HG03066 (cell line): ENCODE measurements around the gene RAB11FIP4.

Experiments
- ATAC-seq: cut with Tn5 transposase; IDR thresholded peaks from one replicate; pipeline ENCODE4 v1.9.1; 2021; ENCODE audit warnings: low read depth; ENCODE audit not compliant: unreplicated experiment

Gene RAB11FIP4

DNA sequence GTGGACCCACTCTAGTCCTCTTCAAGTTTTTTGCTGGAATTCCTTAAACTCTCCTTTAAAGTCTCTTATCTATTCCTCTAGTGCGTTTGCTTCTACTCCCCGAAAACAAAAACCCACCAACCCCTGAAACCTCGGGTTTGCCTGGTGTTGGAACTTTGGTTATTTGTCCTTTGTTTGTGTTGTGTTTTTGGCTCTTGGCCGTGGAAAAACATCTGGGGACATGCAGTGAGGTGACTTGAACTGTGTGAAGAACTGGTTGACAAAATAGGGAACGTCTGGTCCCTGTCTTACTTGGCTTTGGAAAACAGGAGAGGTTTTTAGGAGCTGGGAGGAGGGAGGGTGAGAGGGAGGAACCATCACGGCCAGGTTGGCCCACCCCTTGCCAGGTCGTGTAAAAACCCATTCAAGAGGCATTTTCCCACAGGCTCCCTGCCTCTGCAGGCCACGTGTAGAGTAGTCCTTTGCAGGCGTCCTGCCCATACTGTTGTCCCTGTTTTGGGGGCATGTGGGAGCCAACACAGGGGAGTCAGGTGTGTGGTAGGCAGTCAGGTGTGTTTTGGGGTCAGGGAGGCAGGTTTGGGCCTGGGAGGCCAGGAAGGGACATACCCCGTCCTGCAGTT is 169.3 kb downstream of the RAB11FIP4 start:
- ATAC-seq: no peak

DNA sequence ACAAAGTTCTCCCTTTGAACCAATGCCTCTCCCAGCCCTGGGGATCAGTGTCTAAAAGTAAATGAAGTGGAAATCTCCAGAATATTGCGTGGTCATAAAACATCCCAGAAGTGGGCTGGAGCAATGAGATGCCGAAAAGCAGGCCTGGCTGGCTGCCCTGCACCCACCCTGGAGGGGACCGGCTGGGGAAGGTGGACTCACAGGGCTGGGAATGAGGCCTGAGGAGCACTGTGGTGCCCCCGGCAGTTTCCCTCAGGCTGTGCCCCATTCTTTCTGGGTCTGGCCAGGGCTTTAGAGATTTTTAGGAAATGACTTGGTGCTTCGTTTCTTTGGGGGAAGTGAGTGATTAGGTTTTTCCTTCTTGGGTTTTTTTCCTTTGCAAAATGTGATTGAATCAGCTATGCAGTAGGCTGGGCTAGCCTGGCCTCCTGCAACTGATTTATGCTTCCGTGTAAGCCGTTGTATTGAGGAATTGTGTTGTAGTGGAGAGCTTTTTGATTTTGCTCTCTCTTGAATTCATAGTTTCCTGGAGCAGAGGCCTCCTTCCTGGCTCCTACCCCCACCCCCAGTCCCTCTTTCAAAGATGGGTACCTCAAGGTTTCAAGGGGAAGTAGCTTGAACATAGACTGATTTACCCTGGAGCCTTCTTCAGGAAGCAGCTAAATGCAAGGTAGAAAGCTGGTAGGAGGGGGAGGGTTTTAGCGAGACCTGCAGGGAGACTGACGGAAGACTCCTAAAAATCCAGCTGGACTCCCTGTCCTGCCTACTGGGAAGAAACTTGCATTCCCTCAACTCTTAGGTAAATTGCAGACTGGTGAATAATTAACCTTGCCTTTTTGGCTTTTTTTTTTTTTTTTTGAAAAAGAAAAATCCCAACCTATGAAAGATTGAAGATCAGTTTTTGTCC is 170.2 kb downstream of the RAB11FIP4 start:
- no peak for ATAC-seq

DNA sequence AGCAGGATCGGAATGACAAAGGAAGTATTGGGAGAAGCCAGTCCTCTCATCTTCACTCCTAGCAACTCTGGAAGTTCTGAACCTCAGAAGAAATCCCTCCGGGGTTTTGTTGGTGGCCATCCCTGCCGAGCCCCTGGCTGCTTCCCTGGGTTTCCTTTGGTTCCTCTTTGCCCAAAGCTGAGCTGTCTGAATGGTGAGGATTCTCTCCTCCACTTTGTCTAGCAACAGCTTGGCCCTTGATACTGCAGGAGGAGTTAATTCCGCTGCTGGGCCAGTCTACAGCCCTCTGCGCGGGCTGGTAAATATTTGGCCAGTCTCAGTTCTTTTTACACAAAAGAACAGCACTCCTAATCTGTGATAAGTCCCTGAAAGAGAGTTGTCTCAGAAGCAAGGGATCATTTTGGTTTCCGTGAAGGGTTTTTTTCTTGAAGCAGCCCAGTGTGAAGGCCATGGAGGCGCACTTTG is 170.9 kb downstream of the RAB11FIP4 start:
- ATAC-seq: no peak

DNA sequence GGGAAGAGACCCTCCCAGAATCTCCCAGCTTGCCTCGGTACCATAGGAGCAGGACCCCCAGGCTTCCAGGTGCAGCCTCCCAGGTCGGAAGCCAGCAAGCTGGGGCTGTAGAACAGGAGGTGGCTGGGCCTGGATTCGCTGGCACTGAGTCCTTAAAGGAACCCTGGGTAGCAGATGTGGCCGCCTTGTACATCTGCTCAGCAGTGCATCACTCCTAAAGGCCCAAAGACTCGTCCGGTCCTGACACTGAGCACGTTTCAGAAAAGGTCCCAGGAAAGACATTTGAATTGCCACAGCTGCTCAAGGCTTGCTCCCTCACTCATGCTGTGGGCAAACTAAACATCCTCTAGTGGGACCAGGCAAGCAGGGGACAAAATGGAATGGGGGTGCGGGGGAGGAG is 172.8 kb downstream of the RAB11FIP4 start:
- no peak for ATAC-seq

DNA sequence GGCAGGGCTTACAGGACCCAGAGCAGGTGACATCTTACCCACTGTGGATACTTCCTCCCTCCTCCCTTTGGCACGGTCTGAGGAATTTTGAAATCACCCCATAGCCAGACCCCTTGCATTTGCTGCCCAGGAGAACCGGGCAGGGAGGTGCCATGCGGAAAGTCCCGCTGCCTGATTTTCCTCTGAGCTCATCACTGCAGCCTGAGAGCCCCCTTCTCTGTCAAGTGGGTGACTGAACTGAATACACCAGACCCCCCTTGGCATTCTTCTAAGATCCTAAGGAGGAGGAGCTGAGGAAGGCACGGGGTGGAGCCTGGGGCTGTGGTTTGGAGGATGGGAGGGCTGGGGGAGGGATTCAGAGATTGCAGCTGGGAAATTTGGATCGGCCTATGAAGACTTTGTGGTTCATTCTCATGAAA is 173.4 kb downstream of the RAB11FIP4 start:
- ATAC-seq: no peak

DNA sequence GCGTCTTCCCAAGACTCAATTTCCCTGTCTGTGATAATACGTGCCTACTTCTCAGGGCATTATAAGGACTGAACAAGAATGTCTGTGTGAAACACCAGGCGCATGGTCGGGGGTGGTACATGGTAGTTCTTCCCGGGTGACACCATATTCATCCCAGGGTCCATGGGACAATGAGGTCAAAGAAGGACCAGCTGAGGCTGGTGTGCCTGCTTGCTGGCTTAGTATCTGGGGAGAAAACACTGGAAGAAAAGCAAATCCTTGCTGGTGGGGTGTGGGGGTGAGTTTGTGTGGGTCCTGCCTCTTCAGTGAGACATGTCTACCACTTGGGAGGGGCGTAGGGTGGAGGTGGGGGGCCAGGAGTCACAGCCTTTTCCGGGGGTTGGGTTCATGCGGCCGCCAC is 174.2 kb downstream of the RAB11FIP4 start:
- no peak for ATAC-seq

DNA sequence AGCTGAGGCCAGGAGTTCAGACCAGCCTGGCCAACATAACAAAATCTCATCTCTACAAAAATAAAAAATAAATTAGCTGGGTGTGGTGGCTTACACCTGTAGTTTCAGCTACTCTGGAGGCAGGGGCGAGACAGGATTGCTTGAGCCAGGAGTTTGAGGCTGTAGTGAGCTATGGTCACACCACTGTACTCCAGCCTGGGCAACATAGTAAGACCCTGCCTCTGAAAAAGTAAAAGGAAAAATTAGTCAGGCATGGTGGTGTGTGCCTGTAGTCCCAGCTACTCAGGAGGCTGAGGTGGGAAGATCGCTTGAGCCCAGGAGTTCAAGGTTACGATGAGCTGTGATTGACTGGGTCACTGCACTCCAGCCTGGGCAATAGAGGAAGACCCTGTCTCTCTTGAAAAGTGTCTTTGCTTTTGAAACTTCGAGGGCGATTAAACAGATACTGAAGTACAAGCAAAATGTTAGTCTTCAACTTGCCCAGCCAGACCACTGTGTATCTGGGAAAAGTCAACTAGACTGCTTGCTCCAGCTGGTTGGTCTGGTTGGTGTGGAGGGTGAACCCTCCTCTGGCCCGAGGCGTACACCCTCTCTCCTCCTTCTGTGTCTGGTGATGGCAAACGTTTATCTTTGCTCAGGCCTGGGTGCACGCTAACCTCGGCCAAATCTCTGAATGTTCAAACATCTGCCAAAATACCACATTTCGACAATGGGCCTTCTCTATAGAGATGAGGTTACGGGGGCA is 174.9 kb downstream of the RAB11FIP4 start:
- ATAC-seq: no peak

DNA sequence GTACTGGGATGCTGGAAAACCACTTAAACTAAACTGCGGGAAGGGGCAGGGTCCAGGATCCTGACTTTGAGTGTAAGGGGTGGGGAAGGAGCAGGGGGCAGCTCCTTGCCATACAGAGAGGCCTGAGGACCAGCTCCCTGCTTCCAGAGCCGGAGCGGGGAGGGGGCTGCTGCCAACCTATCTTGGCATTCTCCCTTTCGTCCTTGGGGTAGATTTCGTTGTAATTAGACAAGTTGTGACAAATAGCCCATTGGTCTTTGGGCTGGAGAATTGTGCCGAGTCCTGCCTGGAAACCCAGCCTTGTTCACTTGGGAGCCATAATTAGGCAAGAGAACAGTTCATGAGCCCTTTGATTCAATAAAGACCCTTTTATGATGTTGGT is 175.5 kb downstream of the RAB11FIP4 start:
- no peak for ATAC-seq

DNA sequence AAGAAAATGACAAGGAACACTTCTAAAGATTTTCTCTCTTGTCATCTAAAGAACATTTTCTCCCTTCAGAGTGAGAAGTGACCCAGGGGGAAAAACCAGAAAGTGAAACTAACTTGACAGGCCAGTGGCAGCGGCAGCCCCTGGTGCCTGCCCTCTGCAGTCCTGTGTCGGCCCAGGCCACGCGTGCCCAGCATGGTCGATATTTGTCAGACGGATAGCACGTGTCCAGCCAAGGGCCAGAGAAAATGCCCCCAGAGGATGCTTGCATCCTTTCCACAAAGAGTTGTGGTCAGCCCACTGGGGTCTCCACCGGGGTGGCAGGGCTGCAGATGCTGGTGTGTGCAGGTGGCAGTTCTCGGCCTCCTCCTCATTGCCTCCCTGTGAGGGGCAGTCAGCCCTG is 176.6 kb downstream of the RAB11FIP4 start:
- ATAC-seq: no peak

DNA sequence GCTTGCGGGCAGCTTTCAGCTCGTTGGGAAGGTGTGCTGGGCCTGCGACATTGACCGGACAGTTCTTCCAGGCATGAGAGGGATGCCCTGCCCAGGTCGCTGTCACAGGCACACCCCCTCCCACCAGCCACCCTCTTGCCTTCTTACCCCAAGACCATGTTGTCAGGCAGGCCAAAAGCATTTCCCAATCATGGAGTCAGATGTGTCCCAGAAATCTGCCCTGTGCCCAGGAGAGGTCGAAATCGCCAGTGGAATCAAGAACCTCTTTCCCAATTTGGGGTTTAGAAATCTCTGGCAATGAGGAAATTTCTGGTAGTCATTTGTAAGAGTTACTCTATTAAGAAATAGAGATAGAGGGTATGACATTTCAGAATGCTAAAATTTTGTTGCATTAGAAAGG is 177.1 kb downstream of the RAB11FIP4 start:
- no peak for ATAC-seq

DNA sequence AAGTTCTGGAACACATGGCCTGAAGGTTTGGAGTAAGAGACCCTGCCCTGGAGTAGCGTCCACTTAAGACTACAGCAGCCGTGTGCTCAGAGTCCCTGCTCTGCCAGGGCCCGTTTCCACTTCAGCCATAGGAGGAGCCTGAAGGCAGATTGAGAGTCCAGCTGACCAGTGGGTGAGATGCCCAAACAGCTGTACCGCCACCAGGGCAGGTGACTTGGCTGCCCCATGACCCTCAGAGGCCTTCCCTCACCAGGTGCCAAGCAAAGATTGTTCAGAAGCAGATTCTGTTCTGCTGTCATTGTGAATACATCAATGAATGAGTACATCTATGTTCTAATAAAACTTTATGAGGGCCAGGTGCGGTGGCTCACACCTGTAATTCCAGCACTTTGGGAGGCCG is 178.8 kb downstream of the RAB11FIP4 start:
- no peak for ATAC-seq

DNA sequence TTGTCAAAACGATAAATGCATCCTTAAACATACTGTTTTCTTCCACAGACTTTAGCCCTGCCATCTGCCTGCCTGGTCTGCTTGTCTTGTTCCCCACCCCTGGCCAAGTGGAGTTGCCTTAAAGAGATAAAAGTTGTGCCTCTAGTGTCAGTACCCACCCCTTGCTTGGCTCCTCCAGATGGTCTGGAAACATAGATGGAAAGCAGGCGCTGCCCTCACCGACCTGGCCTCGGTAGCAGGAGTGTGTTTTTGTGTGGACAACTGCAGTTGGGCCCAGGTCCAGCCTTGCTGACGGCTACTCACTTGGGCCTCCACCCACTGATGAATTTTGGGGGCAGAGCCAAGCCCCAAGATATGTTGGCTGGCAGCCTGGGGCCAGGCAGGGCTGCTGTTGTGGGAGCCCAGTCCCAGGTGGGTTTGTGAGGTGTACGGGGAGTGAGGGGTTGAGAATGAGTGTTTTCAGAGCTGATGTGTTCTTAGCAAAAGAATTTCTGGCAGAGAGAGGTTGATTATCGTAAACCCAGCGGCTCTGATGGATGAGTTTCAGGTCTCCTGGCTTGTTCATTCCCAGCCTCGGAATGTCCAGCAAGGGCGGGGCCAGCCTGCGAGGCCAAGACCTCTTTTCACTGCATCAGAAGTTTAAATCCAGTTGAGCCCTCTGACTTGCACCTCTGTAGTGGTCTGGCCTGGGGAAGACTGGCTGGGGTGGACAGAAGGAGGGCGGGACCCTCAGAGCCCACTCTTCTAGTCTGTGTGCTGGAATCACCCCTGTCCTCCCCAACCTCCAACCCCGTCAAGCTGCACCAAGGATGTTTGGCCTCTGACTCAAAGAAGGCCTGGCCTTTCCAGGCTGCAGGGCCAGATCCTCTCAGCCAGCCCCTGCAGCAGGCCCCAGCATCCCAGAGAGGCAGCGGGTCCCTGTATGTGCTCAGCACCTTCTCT is 179.7 kb downstream of the RAB11FIP4 start:
- no peak for ATAC-seq

DNA sequence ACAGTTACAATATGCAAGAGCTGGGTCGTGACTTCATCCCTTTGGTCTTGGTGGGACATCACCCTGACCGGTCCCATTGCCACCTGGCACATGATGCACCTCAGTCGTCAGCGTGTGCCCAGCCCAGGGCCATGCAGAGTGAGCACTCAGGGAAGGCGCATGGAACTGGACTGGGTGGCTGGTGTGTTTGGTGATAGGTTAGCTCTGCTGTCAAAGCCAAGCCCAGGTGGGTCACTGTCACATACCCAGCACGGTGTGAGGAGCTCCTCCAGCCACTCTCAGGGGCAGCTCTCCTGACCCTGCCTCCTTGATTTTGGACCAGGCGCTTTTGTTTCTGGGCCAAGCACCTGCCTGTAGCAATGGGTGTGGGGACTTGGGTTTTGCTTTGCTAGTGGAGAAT is 180.9 kb downstream of the RAB11FIP4 start:
- no peak for ATAC-seq

DNA sequence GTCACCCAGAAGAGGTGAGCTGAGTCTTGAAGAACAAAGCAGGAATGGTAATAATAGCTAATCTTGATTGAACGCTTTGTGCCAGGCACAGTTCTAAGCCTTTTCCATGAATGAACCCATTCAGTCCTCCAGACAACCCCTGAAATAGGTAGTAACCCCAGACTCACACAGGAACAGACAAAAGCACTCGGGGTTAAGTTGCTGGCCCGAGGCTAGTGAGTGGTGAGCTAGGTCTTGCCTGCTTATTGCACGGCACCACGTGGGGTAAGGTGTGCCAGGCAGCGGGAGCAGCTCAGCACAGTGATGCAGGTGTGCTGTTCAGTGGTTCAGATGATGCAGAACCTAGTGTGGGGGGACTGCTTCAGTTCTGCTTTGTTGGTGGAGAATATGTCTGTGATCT is 181.6 kb downstream of the RAB11FIP4 start:
- no peak for ATAC-seq

DNA sequence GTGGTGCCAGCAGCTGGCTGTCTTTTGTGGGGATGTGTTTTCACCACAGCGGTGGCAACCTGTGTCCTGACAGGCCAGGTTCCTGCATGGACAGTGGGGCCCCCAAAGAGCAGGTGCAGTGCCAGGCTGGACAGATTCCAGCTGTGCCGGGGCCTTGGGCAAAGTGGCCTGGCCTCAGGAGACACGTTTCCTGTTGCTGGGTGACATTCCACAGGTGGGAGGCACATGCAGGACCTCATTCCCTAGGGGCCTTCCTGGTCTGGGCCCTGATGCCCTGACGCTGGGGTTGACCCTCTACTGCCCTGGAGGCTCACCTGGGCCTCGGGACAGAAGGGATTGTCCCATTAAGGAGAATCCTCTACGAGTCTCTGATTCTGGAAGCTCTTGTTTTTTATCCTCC is 182.4 kb downstream of the RAB11FIP4 start:
- no peak for ATAC-seq

DNA sequence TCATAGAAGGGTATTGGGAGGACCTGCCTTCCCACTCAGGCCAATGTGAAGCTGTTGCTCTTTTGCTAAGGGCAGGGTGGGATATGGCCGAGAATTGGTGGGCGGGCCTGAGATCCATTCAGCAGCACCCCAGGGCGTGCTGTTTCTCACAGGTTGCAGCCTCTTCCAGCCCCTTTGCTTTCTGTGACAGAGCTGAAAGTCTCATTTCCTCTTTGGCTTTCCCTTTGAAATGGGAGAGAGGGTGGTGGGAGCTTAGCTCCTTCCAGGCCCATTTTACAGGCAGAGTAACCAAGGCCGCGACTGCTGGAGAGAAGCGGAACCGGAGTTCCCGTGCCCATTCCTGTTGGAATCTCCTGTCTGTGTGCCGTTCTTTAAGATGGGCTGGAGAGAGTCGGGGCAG is 183.0 kb downstream of the RAB11FIP4 start:
- no peak for ATAC-seq

DNA sequence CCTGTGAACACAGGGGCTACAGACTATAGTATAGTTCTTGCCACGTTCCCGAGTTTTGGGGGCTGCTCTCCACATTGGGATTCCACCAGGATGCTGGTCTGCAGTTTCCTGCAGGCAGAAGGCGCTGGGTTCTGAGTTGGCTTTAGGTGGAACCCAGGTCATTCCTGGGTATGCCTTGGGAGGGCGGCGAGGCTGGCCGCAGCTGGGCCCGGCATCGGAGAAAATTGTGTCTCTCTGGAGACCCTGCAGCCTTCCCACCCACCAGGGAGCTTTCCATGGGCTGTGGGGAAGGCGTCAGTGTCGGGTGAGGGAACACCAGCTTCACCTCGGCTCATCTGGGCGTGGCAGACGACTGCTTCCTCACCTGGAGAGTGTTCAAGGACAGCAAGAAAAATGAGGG is 183.6 kb downstream of the RAB11FIP4 start:
- ATAC-seq: no peak

DNA sequence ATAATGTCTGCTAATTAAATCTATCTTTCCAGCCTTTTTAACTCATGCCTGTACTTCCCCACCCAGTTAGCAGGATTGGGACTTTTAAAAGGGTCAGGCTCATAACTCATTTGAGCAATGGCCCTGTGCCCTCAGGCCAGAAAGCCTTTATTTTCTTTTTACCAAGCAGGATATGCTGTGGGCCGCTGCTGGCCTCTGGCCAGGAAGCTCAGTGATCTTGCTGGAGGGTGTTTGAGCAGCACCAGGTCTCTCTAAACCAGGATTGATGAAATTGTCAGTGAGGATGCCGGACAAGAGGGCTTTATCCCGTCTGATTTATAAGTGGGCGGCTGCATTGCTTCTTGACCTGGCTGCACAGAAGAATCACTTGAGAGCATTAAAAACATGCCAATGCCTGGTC is 187.8 kb downstream of the RAB11FIP4 start:
- ATAC-seq: no peak

DNA sequence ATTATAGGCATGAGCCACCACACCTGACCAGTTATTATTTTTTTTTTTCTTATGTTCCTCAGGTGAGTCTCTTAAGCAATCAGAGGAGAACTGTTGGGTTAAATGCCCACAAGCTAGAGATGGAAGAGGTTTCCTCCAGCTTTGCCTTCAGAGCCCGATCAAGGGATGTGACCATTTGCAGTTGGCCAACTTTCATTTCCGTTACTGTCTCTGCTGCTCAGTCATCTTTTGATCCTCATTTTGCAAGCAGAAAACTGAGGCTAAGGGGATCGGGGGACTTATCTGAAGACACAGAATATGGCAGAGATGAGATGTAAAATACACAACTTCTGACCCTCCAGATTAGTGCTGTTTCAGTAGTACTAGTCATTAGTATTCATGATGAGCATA is 188.8 kb downstream of the RAB11FIP4 start:
- ATAC-seq: no peak
